ENCODE results near the gene CERS2.

The CERS2 gene, protein sequence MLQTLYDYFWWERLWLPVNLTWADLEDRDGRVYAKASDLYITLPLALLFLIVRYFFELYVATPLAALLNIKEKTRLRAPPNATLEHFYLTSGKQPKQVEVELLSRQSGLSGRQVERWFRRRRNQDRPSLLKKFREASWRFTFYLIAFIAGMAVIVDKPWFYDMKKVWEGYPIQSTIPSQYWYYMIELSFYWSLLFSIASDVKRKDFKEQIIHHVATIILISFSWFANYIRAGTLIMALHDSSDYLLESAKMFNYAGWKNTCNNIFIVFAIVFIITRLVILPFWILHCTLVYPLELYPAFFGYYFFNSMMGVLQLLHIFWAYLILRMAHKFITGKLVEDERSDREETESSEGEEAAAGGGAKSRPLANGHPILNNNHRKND

DNA sequence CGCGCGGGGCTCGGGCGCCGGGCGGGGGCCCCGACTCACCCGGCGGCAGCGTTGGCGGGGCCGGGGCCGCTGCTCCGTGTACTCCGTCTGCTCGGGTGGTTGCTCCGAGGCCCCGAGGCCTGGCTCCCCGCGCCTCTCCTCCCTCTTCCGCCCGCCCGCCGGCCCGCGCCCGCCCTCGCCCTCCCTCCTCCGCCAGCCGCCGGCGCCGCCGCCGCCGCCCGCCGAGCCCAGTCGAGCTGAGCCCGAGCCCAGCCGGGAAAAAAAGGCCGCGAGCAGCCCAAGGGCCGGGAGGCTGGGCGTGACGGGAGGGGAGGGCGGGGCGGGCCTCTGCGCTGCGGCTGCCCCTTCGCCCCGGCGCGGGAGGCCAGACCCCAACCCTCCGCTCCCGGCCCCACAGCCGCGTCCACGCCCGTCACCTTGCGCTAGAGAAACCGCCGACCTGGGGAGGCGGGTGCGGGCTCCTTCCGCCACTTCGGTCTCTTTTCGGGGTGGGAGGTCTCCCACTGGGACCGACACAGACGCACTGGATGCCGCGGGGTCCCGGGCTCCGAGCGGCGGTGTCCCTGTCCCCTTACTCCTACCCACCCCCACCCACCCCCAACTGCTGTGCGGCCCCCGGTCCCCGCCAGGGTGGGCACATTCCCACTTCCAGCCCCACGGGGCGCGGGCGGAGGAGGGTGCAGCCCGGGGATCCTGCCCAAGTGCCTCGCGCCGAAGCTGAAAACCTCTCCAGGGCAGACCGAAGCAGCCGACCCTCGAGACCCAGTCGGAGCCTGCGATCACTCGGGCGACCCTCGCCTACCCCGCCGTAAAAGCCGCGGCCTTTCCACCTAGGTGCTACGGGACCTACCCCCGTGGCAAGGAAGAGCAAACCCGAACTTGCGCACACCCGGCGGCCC, at the start of gene CERS2:
CERS2 (minus strand) TSS at position 256 of the 899 bp plus-strand sequence. CDS start 5,745 bp downstream, outside the sequence.
- in situ Hi-C loops (cut with MboI; ENCODE audit: low sequenced_read_pairs), result no loop called here

DNA sequence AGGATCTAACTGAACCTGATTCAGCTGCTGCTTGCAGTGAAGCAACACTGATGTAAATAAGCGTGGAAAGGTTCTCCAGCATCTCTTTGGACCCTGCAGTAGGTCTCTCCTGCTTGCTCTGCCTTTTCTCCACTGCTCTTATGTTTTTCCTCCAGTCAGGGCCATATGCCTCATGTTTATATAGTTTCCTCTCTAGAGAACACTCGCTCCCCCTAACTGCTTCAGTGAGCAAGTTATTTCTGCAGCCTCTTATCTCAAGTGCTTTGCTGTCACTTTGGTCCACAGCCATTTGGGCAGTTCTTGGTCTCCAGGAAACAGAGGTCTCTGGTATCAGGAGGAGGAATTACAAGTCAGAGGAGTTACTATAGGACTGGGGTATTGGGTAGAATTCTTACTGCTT, 38.9 kb upstream of the CERS2 start:
- in situ Hi-C loops (cut with MboI; ENCODE audit: low sequenced_read_pairs), result loop anchor here (10.0 kb wide), 1 partner anchor 141 kb away; the partner anchor contains the start of gene TNFAIP8L2

DNA sequence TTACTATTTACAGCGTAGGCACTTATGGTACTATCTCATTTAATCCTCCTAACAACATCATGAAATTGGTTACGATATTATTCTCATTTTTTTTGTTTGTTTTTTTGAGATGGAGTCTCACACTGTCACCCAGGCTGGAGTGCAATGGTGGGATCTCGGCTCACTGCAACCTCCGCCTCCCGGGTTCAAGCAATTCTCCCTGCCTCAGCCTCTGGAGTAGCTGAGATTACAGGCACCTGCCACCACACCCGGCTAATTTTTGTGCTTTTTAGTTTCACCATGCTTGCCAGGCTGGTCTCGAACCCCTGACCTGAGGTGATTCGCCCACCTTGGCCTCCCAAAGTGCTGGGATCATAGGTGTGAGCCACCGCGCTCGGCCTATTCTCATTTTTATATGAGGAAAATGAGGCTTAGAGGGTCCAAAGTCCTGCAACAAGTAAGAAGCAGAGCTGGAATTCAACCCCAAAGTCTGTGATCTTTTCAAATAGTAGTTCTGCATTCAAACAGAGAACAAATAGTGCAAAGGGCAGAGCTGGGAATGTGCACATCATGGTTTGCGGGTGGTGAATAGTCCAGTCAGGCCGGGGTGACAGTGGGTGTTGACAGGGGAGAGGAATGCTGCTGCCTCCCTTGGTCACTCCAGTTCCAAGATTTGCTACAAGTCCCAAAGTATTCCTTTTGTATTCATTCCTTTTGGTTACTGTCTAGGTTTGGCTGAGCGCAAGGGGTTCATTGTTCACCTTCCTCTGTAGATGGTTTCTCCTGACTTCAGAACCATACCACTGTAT, 38.2 kb upstream of the CERS2 start:
- in situ Hi-C loops (cut with MboI; ENCODE audit: low sequenced_read_pairs), result loop anchor here (10.0 kb wide), 1 partner anchor 142 kb away; the partner anchor contains the start of gene TNFAIP8L2

DNA sequence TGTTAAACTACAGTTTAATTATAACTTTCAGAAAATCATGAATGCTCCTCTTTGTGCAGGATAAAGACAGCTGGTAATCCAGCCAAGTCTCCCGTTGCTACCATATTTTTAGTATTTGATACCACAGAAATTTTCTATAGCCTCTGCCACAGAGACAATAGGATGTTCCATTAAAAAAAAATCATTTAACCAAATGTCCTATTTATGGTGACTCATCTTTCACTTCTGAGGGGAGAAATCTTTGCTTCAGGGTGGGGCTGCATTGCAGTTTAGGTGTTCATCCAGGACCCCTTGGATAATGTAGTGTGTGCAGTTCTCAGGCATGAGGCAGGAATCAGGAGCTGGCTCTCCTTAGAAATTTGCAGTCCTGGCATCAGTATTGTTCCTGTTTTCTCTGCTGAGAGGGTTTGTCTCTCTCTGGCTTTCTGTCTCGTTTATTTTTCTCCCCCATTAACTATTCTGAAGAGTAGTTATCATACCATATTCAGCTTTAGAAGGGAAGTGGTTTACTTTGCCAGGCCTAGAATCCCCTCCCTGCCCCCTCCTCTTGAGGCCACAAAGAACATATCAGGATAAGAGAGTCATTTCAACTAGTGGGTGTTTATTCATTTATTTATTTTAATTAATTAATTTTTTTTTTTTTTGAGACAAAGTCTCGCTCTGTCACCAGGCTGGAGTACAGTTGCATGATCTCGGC, 36.7 kb upstream of the CERS2 start:
- in situ Hi-C loops (cut with MboI; ENCODE audit: low sequenced_read_pairs), result loop anchor here (10.0 kb wide), 1 partner anchor 143 kb away; the partner anchor contains the start of gene TNFAIP8L2

DNA sequence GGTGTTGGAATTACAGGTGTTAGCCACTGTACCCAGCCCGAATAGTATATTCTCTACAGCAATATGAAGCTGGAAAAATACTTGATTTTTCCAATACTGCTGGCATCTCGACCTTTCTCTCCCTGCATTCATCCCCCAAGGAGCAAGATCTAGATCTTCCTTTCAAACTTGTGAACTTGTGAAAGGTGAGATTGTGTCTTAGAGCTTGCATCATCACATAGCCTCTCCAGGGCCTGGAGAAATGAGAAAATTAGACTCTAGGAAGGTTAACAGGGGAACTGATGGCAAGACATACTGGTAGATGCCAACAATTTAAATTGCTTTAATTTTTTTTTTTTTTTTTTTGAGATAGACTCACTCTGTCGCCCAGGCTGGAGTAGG, 35.7 kb upstream of the CERS2 start:
- in situ Hi-C loops (cut with MboI; ENCODE audit: low sequenced_read_pairs), result loop anchor here (10.0 kb wide), 1 partner anchor 144 kb away; the partner anchor contains the start of gene TNFAIP8L2

DNA sequence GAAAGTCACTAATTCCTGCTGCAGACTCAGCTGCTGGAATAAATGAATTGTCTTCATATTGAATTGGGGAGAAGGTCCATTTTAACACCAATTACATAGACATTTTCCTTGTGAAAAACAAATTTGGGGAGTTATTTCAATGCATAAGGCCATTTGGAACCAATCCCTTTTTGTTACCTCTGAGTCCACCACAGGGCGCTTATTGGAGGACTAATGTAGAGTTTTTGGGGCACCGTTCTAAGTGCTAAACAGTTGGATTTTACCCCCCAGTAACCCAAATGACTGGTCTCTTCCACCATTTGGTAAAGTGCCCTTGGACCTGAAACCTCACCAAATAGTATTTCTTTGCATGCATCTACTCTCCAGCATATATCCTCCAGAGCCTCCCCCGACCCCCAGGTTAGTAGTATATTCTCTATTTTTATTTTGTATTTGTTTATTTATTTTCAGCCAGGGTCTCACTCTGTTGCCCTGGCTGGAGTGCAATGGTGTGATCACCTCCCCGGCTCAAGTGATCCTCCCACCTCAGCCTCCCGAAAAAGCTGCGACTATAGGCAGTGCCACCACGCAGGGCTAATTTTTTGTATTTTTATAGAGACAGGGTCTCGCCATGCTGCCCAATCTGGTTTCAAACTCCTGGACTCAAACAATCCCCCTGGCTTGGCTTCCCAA, 35.2 kb upstream of the CERS2 start:
- in situ Hi-C loops (cut with MboI; ENCODE audit: low sequenced_read_pairs), result loop anchor here (10.0 kb wide), 2 partner anchors 145 to 755 kb away; partner anchors contain the start of genes CA14 and TNFAIP8L2

DNA sequence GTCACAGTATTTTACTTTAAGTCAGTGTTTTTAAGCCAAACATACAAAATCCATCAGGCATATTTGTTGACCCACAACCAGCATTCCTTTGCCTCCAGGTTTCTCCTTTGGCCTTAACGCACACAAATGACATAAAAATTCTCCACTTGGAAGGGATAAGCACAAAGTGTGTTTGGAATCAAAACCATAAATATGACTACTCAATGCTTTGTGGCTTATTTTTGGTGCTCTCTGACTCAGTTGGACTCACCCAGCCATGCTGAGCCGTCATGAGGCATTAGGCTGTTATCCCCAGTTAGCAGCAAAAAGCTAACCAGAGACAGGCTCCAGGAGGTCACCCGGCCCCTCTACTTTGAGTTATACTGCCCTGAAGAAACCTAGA, 34.6 kb upstream of the CERS2 start:
- in situ Hi-C loops (cut with MboI; ENCODE audit: low sequenced_read_pairs), result loop anchor here (10.0 kb wide), 1 partner anchor 754 kb away; the partner anchor contains the start of gene CA14

DNA sequence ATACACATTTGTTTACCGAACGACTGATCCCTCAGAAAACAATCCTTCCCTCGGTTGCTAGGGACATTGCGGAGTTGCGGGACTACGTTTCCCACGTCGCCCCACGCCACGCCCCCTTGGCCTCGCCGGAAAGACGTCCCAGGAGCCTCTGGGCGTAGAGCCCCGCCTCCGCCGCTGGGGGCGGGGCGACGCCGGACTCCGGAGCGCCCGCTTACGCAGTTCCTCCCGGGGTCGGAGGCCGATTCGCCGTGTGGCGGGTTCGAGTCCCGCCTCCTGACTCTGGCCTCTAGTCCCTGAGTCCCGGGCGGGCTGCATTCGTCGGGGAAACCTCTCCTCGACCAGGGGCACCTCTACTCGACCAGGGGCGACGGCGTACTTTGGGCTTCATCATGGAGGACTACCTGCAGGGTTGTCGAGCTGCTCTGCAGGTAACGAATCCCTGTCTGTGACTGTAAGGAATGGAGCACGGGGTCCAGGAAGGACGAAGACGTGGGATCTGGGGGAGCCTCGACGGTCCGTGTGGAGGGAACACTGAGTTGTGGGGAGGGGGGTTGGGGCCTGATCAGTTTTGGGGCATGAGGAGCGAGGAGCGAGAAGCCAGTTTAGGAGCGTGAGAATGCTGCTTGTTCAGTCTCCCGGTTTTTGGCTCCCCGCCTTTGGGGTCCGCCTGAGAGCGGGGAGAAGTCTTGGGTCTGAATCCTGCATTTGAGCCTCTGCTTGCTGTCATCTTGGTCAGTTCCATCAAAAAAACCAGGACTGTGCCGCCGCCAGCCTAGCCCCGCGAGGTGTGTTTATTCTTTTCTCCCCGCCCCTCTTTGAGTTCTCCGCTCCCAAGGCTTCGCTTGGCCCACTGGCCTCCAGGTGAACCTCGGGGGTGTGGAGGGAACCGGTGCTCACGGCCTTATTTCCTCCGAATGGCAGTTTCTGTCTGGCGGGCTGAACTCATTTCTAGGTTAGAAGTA, 33.9 kb upstream of the CERS2 start, which contains the start of gene PRUNE1:
PRUNE1 (plus strand) TSS at position 206 of the 962 bp plus-strand sequence; CDS start at position 390, 184 bp downstream.
- in situ Hi-C loops (cut with MboI; ENCODE audit: low sequenced_read_pairs), result loop anchor here (10.0 kb wide), 1 partner anchor 754 kb away; the partner anchor contains the start of gene CA14

DNA sequence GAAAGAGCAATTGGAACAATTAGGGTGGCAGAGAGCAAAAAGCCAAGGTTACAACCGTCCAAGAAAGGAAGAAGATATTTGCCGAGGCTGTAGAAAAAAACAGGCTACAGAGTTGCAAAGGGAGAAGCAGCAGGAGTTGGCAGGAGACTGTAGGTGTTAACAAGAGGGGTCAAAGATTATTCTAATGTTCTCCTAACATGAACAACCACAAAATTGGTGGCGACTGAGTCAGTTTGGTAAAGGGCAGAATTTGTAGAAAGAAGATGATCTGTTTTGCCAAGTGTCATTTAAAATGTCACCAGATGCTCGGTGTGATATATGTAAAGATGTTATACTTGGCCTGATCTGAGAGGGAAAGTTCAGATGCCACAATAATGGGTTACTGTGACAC, 33.2 kb upstream of the CERS2 start:
- in situ Hi-C loops (cut with MboI; ENCODE audit: low sequenced_read_pairs), result loop anchor here (10.0 kb wide), 1 partner anchor 753 kb away; the partner anchor contains the start of gene CA14

DNA sequence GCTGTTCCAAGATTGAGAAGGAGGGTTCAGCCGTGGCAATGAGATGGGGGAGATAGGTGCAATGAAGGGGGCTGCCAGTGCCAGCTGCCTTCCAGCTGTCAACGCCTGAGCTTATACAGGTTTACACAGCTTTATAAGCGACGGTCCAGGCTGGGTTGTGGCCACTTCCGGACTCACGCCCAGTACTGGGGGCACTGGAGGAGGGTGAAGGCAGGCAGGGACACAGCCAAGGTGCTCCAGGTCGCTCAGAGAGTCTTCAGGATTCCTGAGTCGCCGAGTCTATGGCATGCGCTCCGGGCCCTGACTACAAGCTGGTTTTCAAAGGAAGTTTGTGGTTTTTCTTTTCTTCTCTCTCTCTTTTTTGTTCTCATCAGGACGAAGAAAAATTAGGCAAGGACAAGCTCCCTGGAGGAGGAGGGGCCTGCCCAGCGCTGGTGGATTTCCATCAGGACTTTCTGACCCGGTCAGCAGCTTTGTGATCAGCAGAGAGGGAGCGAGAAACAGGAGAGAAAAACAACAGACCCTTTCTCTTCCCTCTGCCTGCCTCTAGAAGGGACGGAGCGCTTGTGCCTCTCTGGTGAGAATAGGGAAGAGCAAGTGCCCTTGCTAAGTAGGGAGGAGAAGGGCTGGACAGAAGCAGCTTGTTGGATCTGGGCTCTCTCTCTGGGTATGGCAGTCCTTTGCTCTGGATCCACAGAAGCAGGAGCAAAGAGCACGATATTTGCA, 31.9 kb upstream of the CERS2 start, which contains the start of gene MINDY1:
MINDY1 (minus strand) TSS at position 576 of the 726 bp plus-strand sequence. CDS start 4,285 bp downstream, outside the sequence.
- in situ Hi-C loops (cut with MboI; ENCODE audit: low sequenced_read_pairs), result loop anchor here (10.0 kb wide), 1 partner anchor 752 kb away; the partner anchor contains the start of gene CA14

DNA sequence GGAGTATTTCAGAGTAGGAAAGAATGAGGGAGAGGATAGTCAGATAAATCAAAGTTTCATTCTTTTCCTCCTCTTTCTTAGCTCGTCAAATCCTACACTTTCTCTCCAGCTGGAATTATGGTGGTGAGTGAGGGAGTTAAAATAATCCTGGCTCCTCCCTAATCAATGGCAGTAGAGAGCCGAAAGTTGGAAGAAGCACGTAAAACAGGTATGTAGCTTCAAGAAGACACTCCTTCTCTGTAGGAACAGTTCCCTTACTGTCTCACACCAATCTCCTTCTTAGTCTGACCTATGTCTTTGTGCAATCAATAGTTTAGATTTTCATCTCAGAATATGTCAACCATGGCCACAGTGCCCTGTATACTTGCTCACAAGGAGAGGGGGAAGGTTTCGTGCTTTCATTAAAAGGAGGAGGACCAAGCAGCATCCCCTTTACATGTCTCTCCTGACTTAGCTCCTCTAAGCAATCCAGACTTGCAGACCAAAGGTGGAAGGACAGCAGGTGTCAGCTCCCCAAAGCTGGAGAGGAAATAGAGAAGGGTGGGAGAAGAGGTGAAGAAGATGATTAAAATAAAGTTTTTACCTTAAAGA, 31.2 kb upstream of the CERS2 start:
- in situ Hi-C loops (cut with MboI; ENCODE audit: low sequenced_read_pairs), result loop anchor here (10.0 kb wide), 1 partner anchor 751 kb away; the partner anchor contains the start of gene CA14

DNA sequence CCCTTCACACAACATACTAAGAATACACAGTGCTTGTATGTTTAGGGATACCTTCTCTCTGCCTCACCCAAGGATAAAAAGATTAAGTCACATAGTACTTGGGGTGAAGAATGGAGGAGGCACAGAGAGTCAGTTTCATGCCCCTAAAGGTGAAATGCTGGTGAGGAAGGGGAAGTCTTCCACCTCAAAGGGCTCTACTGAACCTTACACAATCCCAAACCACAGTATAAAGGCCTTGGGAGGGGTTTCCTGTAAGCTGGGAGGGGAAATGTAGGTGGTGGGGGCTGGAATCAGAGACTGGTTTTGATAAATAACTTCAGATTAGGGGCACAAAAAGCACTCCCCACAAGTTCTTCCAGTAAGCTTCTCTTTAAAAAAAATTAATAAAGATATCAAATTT, 28.5 kb upstream of the CERS2 start:
- in situ Hi-C loops (cut with MboI; ENCODE audit: low sequenced_read_pairs), result loop anchor here (10.0 kb wide), 1 partner anchor 748 kb away; the partner anchor contains the start of gene CA14

DNA sequence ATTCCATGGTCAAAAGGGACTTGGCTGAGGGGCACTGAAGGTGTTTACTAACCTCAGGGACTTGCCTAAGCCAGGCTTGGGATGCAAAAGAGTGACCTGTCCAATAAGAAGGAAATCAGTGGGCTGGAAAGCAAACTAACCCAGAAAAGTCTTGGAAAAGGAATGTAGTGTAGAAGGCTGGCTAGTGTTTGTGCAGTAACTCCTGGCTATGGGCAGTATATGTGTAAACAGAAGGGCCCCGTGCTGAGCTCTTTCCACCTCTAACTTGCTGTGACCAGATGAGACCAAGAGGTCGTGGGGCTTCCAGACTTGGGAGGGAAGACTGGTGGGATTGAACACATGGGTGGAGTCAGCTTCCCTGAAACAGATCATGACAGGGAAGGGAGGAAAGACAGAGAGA, 28.0 kb upstream of the CERS2 start:
- in situ Hi-C loops (cut with MboI; ENCODE audit: low sequenced_read_pairs), result loop anchor here (10.0 kb wide), 1 partner anchor 748 kb away; the partner anchor contains the start of gene CA14

DNA sequence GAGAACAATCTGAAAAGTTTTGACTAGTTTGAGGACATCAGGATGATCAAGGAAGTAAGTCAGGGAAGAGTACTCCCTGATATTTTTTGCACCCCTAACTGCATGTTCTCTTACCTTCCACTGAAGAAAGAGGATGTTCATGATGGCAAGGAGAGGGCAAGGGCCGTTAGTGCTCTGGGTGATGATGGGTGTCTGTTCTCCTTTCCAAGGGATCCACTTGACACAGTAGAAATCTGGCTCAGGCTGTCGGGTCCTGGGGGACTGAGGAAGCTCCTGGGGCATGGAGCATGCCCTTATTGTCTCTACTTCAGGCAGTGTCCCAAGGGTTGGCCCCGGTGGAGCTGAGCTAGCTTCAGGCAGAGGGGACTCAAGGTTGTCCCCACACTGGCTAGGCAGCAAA, 27.4 kb upstream of the CERS2 start:
- in situ Hi-C loops (cut with MboI; ENCODE audit: low sequenced_read_pairs), result loop anchor here (10.0 kb wide), 1 partner anchor 747 kb away; the partner anchor contains the start of gene CA14

DNA sequence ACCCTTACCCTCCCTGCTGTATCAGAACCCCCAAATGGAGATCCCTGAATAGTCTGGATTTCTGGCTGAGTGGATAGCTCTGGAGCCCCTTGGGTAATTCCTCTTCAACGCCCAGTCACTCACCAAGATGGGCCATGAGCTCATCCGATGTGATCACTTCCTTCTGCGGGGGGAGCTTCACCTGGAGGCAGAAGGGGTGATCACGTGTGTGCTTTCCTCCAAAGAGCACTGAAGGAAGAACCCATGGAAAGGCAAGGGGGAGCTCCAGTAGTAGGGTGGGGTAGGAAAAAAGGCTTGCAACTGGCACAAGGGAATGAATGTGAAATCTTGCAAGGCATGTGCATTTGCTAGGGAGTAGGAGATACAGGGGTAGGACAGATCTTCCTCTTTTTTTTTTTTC, 27.0 kb upstream of the CERS2 start:
- in situ Hi-C loops (cut with MboI; ENCODE audit: low sequenced_read_pairs), result loop anchor here (10.0 kb wide), 1 partner anchor 747 kb away; the partner anchor contains the start of gene CA14

DNA sequence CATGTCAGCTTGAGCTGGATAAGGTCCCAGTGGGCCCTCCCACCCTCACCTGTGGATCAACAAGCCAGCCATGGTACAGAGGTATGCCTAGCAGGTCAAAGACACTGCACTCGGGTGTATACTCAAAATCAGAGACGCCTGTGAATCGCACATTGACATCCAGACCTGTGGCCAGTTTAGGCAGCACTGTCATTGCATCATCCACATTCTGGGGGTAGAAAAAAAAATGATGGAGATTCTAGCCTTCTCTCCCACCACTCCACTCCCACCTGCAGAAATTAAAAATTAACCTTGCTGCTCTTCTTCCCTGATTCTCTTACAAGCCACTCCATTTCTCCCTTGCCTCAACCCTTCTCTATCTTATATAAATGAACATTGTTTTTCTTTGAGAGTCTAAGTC, 25.8 kb upstream of the CERS2 start:
- in situ Hi-C loops (cut with MboI; ENCODE audit: low sequenced_read_pairs), result loop anchor here (10.0 kb wide), 1 partner anchor 746 kb away; the partner anchor contains the start of gene CA14
